Anterior cingulate cortex (tissue), 58 donors: Measurements from ENCODE around the gene SYN1.

Experiments
- DNase-seq, 58 donors: peaks; one replicate each; lab custom pipeline; 2025; lab: John Stamatoyannopoulos, UW

SYN1 gene

GRCh38 chrX:47574547-47575301 is 44.9 kb downstream of the SYN1 start:
- no peak for DNase-seq

GRCh38 chrX:47574076-47574546 is 45.5 kb downstream of the SYN1 start:
- DNase-seq = no peak

- DNase-seq = peak in 6 of 58 donors; percentile 1 to 40 (median 8)
These were observed 46.1 kb downstream of the SYN1 start for GRCh38 chrX:47573341-47574075.

- DNase-seq = no peak
These were observed 46.8 kb downstream of the SYN1 start for GRCh38 chrX:47572773-47573340.

GRCh38 chrX:47571896-47572295 is 47.8 kb downstream of the SYN1 start:
- DNase-seq = no peak

GRCh38 chrX:47571215-47571614 is 48.4 kb downstream of the SYN1 start:
- peak in 12 of 58 donors; percentile 1 to 44 (median 17) for DNase-seq

GRCh38 chrX:47570794-47571193 is 48.9 kb downstream of the SYN1 start:
- DNase-seq = no peak

GRCh38 chrX:47568656-47569295 is 50.9 kb downstream of the SYN1 start:
- DNase-seq = no peak

GRCh38 chrX:47566841-47567240 is 52.8 kb downstream of the SYN1 start:
- no peak for DNase-seq

- DNase-seq = no peak
These were observed 55.1 kb downstream of the SYN1 start for GRCh38 chrX:47564438-47565085.

- no peak for DNase-seq
These were observed 55.8 kb downstream of the SYN1 start for GRCh38 chrX:47563801-47564315.

GRCh38 chrX:47562615-47563243 is 56.9 kb downstream of the SYN1 start:
- DNase-seq = peak in 1 of 58 donors; percentile 8

GRCh38 chrX:47561659-47562151 is 58.0 kb downstream of the SYN1 start:
- DNase-seq = no peak

GRCh38 chrX:47560934-47561658 is 58.6 kb downstream of the SYN1 start, which contains the start of gene ARAF:
Gene ARAF, plus strand, starts transcription at chrX:47561205. Its CDS starts 1,763 bp downstream, at chrX:47562968.
- peak; percentile 57 to 98 (median 92) for DNase-seq

- DNase-seq = no peak
These were observed 59.3 kb downstream of the SYN1 start for GRCh38 chrX:47560179-47560933.

- DNase-seq = no peak
These were observed 61.2 kb downstream of the SYN1 start for GRCh38 chrX:47558436-47558835.

- DNase-seq = peak; percentile 16 to 94 (median 82)
These were observed 63.5 kb downstream of the SYN1 start for GRCh38 chrX:47556045-47556623.
